Measurements from ENCODE around the gene CALD1.

CALD1 gene

GRCh38 chr7:134870156-134870555 lies 90.7 kb downstream of the CALD1 start:
- DNase-seq = no peak

- DNase-seq = no peak
Observed at GRCh38 chr7:134870781-134871180, 91.3 kb downstream of the CALD1 start.

GRCh38 chr7:134873253-134873652 lies 93.8 kb downstream of the CALD1 start:
- no peak for DNase-seq

GRCh38 chr7:134874407-134874806 lies 95.0 kb downstream of the CALD1 start:
- DNase-seq = no peak

GRCh38 chr7:134875867-134876266 lies 96.4 kb downstream of the CALD1 start:
- DNase-seq = no peak

GRCh38 chr7:134878746-134879357 lies 99.4 kb downstream of the CALD1 start:
- DNase-seq = no peak

GRCh38 chr7:134879815-134880475 lies 100.5 kb downstream of the CALD1 start:
- no peak for DNase-seq

GRCh38 chr7:134882481-134882880 lies 103.0 kb downstream of the CALD1 start:
- DNase-seq = no peak

GRCh38 chr7:134885967-134886352 lies 106.5 kb downstream of the CALD1 start:
- peak; percentile 80 for DNase-seq

GRCh38 chr7:134886353-134887057 lies 107.1 kb downstream of the CALD1 start:
- no peak for DNase-seq

- no peak for DNase-seq
Observed at GRCh38 chr7:134887523-134887922, 108.1 kb downstream of the CALD1 start.

GRCh38 chr7:134888141-134888740 lies 108.8 kb downstream of the CALD1 start:
- no peak for DNase-seq

GRCh38 chr7:134890246-134891240 lies 111.1 kb downstream of the CALD1 start:
- DNase-seq = no peak

- peak; percentile 13 for DNase-seq
Observed at GRCh38 chr7:134891262-134891695, 111.8 kb downstream of the CALD1 start.

GRCh38 chr7:134891696-134892678 lies 112.6 kb downstream of the CALD1 start:
- no peak for DNase-seq

- no peak for DNase-seq
Observed at GRCh38 chr7:134892963-134893362, 113.5 kb downstream of the CALD1 start.

- no peak for DNase-seq
Observed at GRCh38 chr7:134893920-134894319, 114.5 kb downstream of the CALD1 start.

- DNase-seq = no peak
Observed at GRCh38 chr7:134894928-134895327, 115.5 kb downstream of the CALD1 start.

- DNase-seq = no peak
Observed at GRCh38 chr7:134896073-134896472, 116.6 kb downstream of the CALD1 start.

- DNase-seq = no peak
Observed at GRCh38 chr7:134897936-134898335, 118.5 kb downstream of the CALD1 start.

GRCh38 chr7:134899729-134900128 lies 120.3 kb downstream of the CALD1 start:
- no peak for DNase-seq

All from inflammatory macrophage treated with lipopolysaccharide for 4 hours (primary cell).